Panc1 (cell line): Measurements from ENCODE around the gene EMC8. TPM values are rescaled to one million over a fixed set of nuclear protein-coding genes. Genes with fewer than 3 reads are reported as not detected.

Experiments
- ATAC-seq: fragments of 200-7000 bp; cut with Tn5 transposase; 2 replicates; pipeline ENCODE4 v1.9.1; 2020; ENCODE audit warnings: mild to moderate bottlenecking, moderate library complexity
- BruUV-seq: library from RNA; stranded (reverse); fragments of 400-500 nt; replicated peaks from 2 replicates; lab custom pipeline; 2021; lab: Mats Ljungman, UMichigan
- CTCF ChIA-PET: fragments of 300-600 bp; sonication (Branson Sonifier 250); formaldehyde crosslinking; loops from one replicate; lab custom pipeline; 2022; ENCODE audit warnings: antibody characterized with exemption; lab: Charles Lee
- POLR2A ChIA-PET: fragments of 300-600 bp; sonication (Branson Sonifier 250); formaldehyde crosslinking; loops from one replicate; lab custom pipeline; 2022; ENCODE audit warnings: antibody characterized with exemption; lab: Charles Lee
- DNase-seq: peaks from one replicate; pipeline ENCODE4 v3.0.0-alpha.2; 2010; ENCODE audit warnings: low read depth, low spot score
- H3K27ac ChIP-seq: 2 replicates; pipeline ENCODE4 v1.5.1; 2011; ENCODE audit warnings: mild to moderate bottlenecking, low read length, inconsistent platforms
- H3K27me3 ChIP-seq: fragments of 200-500 bp; sonication (Bioruptor generic); 2 replicates; pipeline ENCODE4 v1.6.0; 2014; ENCODE audit warnings: low read length, inconsistent platforms; ENCODE audit not compliant: control insufficient read depth, insufficient read depth
- H3K36me3 ChIP-seq: fragments of 200-500 bp; sonication (Bioruptor generic); 2 replicates; pipeline ENCODE4 v1.5.1; 2014; ENCODE audit warnings: inconsistent platforms, mild to moderate bottlenecking, low read length, moderate library complexity; ENCODE audit not compliant: control insufficient read depth, insufficient read depth
- H3K4me1 ChIP-seq: 2 replicates; pipeline ENCODE4 v1.5.1; 2011; ENCODE audit warnings: inconsistent platforms, mild to moderate bottlenecking, low read length, moderate library complexity; ENCODE audit not compliant: control insufficient read depth, insufficient read depth
- H3K4me3 ChIP-seq, 2 experiments: 2 replicates each; pipeline ENCODE4 v1.5.1; 2011 to 2012; ENCODE audit warnings: low read depth in 2 of 2, low read length in 2 of 2, mild to moderate bottlenecking in 2 of 2, inconsistent platforms in 1 of 2, moderate library complexity in 1 of 2
- H3K9me3 ChIP-seq: fragments of 200-500 bp; sonication (Bioruptor generic); 2 replicates; pipeline ENCODE4 v1.5.1; 2014; ENCODE audit warnings: low read depth, mild to moderate bottlenecking, inconsistent platforms, low read length, moderate library complexity; ENCODE audit not compliant: control insufficient read depth, insufficient read depth
- POLR2AphosphoS5 ChIP-seq: IDR thresholded peaks from 2 replicates; pipeline ENCODE4 v1.6.1; 2012; ENCODE audit warnings: mild to moderate bottlenecking, low read depth, low read length, moderate library complexity
- REST ChIP-seq, 2 experiments: IDR thresholded peaks; 2 replicates each; pipeline ENCODE4 v1.6.1; 2011 to 2012; ENCODE audit warnings: low read depth in 2 of 2, control low read depth in 1 of 2, low read length in 1 of 2, mild to moderate bottlenecking in 1 of 2, moderate library complexity in 1 of 2; ENCODE audit not compliant: insufficient read depth in 1 of 2
- SIN3A ChIP-seq: IDR thresholded peaks from 2 replicates; pipeline ENCODE4 v1.6.1; 2012; ENCODE audit warnings: low read depth, mild to moderate bottlenecking, low read length, moderate library complexity, borderline replicate concordance; ENCODE audit not compliant: insufficient read depth
- TCF7L2 ChIP-seq: IDR thresholded peaks from 2 replicates; pipeline ENCODE4 v1.6.1; 2011; ENCODE audit warnings: mild to moderate bottlenecking, low read depth, low read length, inconsistent platforms
- in situ Hi-C: cut with HindIII; loops from 2 replicates; pipeline ENCODE4 v1.10.0; 2016; ENCODE audit warnings: low sequenced_read_pairs, low pct_unique_long_range_greater_than_20kb
- intact Hi-C: fragments of 100-400 bp; cut with micrococcal nuclease; formaldehyde crosslinking; loops from one replicate; pipeline ENCODE4 v1.10.0; 2022; ENCODE audit not compliant: unreplicated experiment
- total RNA-seq: library from RNA; stranded (reverse); gene quantifications from one replicate; pipeline ENCODE4 v1.2.1, GENCODE V29; 2021; ENCODE audit not compliant: unreplicated experiment
- TF ChIP-seq, protein P1 (sequence below): fragments of 450-650 bp; IDR thresholded peaks from 2 replicates; pipeline ENCODE4 v1.5.1; 2017; ENCODE audit warnings: mild to moderate bottlenecking

EMC8 gene
- total RNA-seq, 1 experiment from 2014 or later = 39.1 TPM

DNA sequence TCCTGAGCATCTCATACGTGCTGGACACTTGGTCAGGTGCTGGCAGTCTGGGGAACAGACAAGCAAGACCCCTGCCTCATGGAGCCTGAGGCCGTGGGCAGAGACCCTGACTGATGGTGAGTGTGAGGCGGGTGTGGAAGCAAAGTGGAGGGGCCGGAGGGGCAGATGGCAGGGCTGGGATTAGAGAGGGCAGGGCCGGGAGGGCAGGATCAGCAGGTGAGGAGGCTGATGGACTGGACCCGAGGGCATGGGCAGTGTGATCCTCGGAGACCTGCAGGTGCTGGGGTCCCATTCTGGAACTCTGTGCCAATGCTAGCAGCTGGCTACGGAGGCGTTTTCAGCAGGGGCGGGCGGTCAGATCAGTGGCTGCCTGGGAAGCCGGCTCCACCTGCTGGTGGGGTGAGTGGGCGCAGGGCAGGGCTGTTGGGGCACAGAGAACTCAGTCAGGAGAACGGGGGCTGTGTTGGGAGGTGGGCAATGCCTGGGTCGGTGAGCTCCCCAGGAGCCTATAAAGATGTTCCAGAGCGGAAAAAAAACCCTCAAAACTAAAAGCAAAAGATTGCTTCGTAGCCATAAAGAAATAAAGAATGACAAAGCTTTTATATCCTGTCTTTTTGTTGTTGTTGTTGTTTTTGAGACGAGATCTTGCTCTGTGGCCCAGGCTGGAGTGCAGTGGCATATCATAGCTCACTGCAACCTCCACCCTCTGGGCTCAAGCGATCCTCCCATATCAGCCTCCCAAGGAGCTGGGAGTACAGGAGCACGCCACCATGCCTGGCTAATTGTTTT lies 39.5 kb downstream of the EMC8 start:
- Histone ChIP-seq H3K4me1 (no peaks in the 10 kb centered on the region), H3K9me3 (no peaks in the 10 kb centered on the region), H3K27ac (no peak overlapping the region), H3K27me3 (no peaks in the 10 kb centered on the region), H3K36me3 (no peaks in the 10 kb centered on the region), H3K4me3 (no peak overlapping the region)
- POLR2A ChIA-PET = no interaction called here
- in situ Hi-C loops = no loop called here
- DNase-seq (peak; percentile 17), ATAC-seq (peak; percentile 85)
- TF ChIP-seq, protein P1, sequence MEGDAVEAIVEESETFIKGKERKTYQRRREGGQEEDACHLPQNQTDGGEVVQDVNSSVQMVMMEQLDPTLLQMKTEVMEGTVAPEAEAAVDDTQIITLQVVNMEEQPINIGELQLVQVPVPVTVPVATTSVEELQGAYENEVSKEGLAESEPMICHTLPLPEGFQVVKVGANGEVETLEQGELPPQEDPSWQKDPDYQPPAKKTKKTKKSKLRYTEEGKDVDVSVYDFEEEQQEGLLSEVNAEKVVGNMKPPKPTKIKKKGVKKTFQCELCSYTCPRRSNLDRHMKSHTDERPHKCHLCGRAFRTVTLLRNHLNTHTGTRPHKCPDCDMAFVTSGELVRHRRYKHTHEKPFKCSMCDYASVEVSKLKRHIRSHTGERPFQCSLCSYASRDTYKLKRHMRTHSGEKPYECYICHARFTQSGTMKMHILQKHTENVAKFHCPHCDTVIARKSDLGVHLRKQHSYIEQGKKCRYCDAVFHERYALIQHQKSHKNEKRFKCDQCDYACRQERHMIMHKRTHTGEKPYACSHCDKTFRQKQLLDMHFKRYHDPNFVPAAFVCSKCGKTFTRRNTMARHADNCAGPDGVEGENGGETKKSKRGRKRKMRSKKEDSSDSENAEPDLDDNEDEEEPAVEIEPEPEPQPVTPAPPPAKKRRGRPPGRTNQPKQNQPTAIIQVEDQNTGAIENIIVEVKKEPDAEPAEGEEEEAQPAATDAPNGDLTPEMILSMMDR = peak; percentile 84
- TF ChIP-seq SIN3A = no peak
- no peak for TF ChIP-seq REST (IDR thresholded peaks at IDR 0.05; ENCODE audit: insufficient read depth in 1 of 2, low read depth in 2 of 2, low read length in 1 of 2)
- no peak for TF ChIP-seq TCF7L2
- TF ChIP-seq POLR2AphosphoS5 = no peak
- no TSS peak for BruUV-seq
- CTCF ChIA-PET = no interaction called here
- intact Hi-C loops = no loop called here

GRCh38 chr16:85759136-85759535 lies 40.2 kb downstream of the EMC8 start:
- DNase-seq (no peak), ATAC-seq (no peak)
- intact Hi-C loops (no loop called here), in situ Hi-C loops (no loop called here)
- BruUV-seq = no TSS peak
- no peaks in the 10 kb centered on the region for H3K9me3 ChIP-seq
- H3K27me3 ChIP-seq = no peaks in the 10 kb centered on the region
- no peak for TF ChIP-seq POLR2AphosphoS5
- no peaks in the 10 kb centered on the region for H3K4me1 ChIP-seq
- no peaks in the 10 kb centered on the region for H3K36me3 ChIP-seq
- no peak overlapping the region for H3K27ac ChIP-seq
- POLR2A ChIA-PET = no interaction called here
- H3K4me3 ChIP-seq = no peak overlapping the region
- CTCF ChIA-PET = no interaction called here

DNA sequence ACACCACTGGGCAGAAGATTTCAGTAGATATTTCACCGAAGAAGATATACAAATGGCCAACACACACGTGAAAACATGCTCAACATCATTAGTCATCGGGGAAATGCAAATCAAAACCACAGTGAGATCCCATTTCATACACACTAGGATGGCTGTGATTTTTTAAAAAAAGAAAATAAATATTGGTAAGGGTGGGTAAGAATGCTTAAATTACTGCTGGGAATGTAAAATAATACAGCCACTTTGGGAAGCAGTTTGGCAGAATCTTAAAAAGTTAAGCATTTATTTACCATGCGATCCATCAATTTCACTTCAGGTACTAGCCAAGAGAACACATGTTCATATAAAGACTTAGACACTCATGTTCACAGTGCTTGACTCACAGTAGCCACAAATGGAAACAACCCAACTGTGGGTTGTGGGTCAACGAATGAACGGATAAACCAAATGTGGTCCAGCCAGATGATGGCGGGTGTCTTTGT lies 42.0 kb downstream of the EMC8 start:
- intact Hi-C loops = no loop called here
- CTCF ChIA-PET = no interaction called here

More for the DNA sequence above, 42.0 kb downstream of the EMC8 start:
- Histone ChIP-seq H3K9me3 (no peaks in the 10 kb centered on the region), H3K36me3 (no peaks in the 10 kb centered on the region), H3K27me3 (no peaks in the 10 kb centered on the region), H3K4me3 (no peak overlapping the region), H3K4me1 (no peaks in the 10 kb centered on the region), H3K27ac (no peak overlapping the region)
- in situ Hi-C loops = no loop called here
- ATAC-seq (no peak), DNase-seq (no peak)
- no TSS peak for BruUV-seq
- POLR2A ChIA-PET = no interaction called here
- TF ChIP-seq REST (IDR thresholded peaks at IDR 0.05; ENCODE audit: insufficient read depth in 1 of 2, low read depth in 2 of 2, low read length in 1 of 2) (no peak), TCF7L2 (no peak), POLR2AphosphoS5 (no peak), SIN3A (no peak)
- TF ChIP-seq, protein P1 = no peak
